HG03196 (cell line): ENCODE data around the gene RABGGTA.
A peak's percentile ranks its signal among the peaks of the same experiment; 100 is the strongest.
"Not testable (repeated sequence)": the region's sequence is repeated elsewhere in the genome, so short reads cannot be mapped to it uniquely, and the experiment has no call there.

Source experiments
- ATAC-seq: cut with Tn5 transposase; IDR thresholded peaks from one replicate; pipeline ENCODE4 v1.9.1; 2021; ENCODE audit not compliant: unreplicated experiment

Gene RABGGTA

GRCh38 chr14:24245350-24245749 is 26.0 kb downstream of the RABGGTA start:
- not testable (repeated sequence) for ATAC-seq

GRCh38 chr14:24243336-24243836 is 28.0 kb downstream of the RABGGTA start:
- no peak for ATAC-seq

- peak; percentile 79 for ATAC-seq
These were observed 29.5 kb downstream of the RABGGTA start for GRCh38 chr14:24241829-24242443.

- ATAC-seq = no peak
These were observed 31.1 kb downstream of the RABGGTA start for GRCh38 chr14:24240110-24240918.

- no peak for ATAC-seq
These were observed 32.8 kb downstream of the RABGGTA start for GRCh38 chr14:24238527-24239037.

- no peak for ATAC-seq
These were observed 33.3 kb downstream of the RABGGTA start for GRCh38 chr14:24238123-24238522.

- ATAC-seq = no peak
These were observed 33.9 kb downstream of the RABGGTA start for GRCh38 chr14:24237463-24237955.

GRCh38 chr14:24236689-24237462 is 34.5 kb downstream of the RABGGTA start:
- no peak for ATAC-seq

GRCh38 chr14:24235804-24236688 is 35.4 kb downstream of the RABGGTA start:
- no peak for ATAC-seq

- no peak for ATAC-seq
These were observed 37.0 kb downstream of the RABGGTA start for GRCh38 chr14:24234095-24235005.

- no peak for ATAC-seq
These were observed 37.9 kb downstream of the RABGGTA start for GRCh38 chr14:24233538-24233866.

- ATAC-seq = peak; percentile 47
These were observed 38.5 kb downstream of the RABGGTA start, which contains the start of gene GMPR2 for GRCh38 chr14:24232645-24233537. GMPR2 (plus strand) TSS chr14:24232929; CDS start chr14:24233254, 325 bp downstream.

- ATAC-seq = peak; percentile 76
These were observed 39.2 kb downstream of the RABGGTA start, which contains the start of gene NEDD8 for GRCh38 chr14:24232121-24232644. NEDD8 (minus strand) TSS chr14:24232367; CDS start chr14:24232267, 100 bp downstream.

- no peak for ATAC-seq
These were observed 39.9 kb downstream of the RABGGTA start for GRCh38 chr14:24231263-24232120.

GRCh38 chr14:24228902-24229301 is 42.5 kb downstream of the RABGGTA start:
- no peak for ATAC-seq

- no peak for ATAC-seq
These were observed 44.9 kb downstream of the RABGGTA start for GRCh38 chr14:24226473-24226872.

GRCh38 chr14:24224618-24225071 is 46.8 kb downstream of the RABGGTA start:
- ATAC-seq = no peak
